IMR-90 (cell line): ENCODE measurements around the gene NPAS3. TPM values are rescaled to one million over a fixed set of nuclear protein-coding genes. Genes with fewer than 3 reads are reported as not detected.

Experiments used
- ATAC-seq: fragments of 200-7000 bp; cut with Tn5 transposase; 2 replicates; pipeline ENCODE4 v1.9.1; 2020; ENCODE audit warnings: low read depth, mild to moderate bottlenecking, moderate library complexity
- BruUV-seq: library from RNA; stranded (reverse); fragments of 400-500 nt; replicated peaks from 2 replicates; lab custom pipeline; 2021; lab: Mats Ljungman, UMichigan
- CTCF ChIA-PET: fragments of 300-600 bp; formaldehyde crosslinking; extraction: SDS; loops from one replicate; lab custom pipeline; 2021; ENCODE audit warnings: antibody characterized with exemption; lab: Yijun Ruan, JAX
- POLR2A ChIA-PET: fragments of 300-600 bp; sonication (Branson Sonifier 250); formaldehyde crosslinking; loops from one replicate; lab custom pipeline; 2022; ENCODE audit warnings: antibody characterized with exemption; ENCODE audit not compliant: unreplicated experiment; lab: Charles Lee
- DNase-seq: peaks from one replicate; pipeline ENCODE4 v3.0.0; 2013
- H2AFZ ChIP-seq: replicated peaks from 2 replicates; pipeline ENCODE3; 2013; ENCODE audit warnings: low read length, mild to moderate bottlenecking; ENCODE audit not compliant: poor library complexity
- H2AK5ac ChIP-seq: 2 replicates; pipeline ENCODE4 v1.6.1; 2013; ENCODE audit warnings: low read depth, low read length, inconsistent platforms
- H2AK9ac ChIP-seq: replicated peaks from 2 replicates; pipeline ENCODE3; 2013; ENCODE audit warnings: mild to moderate bottlenecking, low read depth, low read length, moderate library complexity; ENCODE audit not compliant: poor library complexity
- H2BK120ac ChIP-seq: 2 replicates; pipeline ENCODE4 v1.6.1; 2013; ENCODE audit warnings: low read depth, low read length, inconsistent platforms
- H2BK15ac ChIP-seq: 3 replicates; pipeline ENCODE4 v1.6.1; 2013; ENCODE audit warnings: low read depth, low read length, inconsistent platforms
- H2BK20ac ChIP-seq: 2 replicates; pipeline ENCODE4 v1.6.1; 2013; ENCODE audit warnings: low read depth, mild to moderate bottlenecking, inconsistent platforms, low read length, moderate library complexity
- H2BK5ac ChIP-seq: 2 replicates; pipeline ENCODE4 v1.6.1; 2013; ENCODE audit warnings: mild to moderate bottlenecking, low read depth, low read length, inconsistent platforms; ENCODE audit not compliant: poor library complexity, severe bottlenecking
- H3K14ac ChIP-seq: replicated peaks from 2 replicates; pipeline ENCODE4 v1.6.1; 2013; ENCODE audit warnings: low read depth, low read length, inconsistent platforms
- H3K18ac ChIP-seq: 2 replicates; pipeline ENCODE4 v1.6.1; 2013; ENCODE audit warnings: low read depth, low read length, control low read depth
- H3K23ac ChIP-seq: 2 replicates; pipeline ENCODE4 v1.6.1; 2013; ENCODE audit warnings: low read depth, low read length, inconsistent platforms
- H3K27ac ChIP-seq: 2 replicates; pipeline ENCODE4 v1.5.1; 2013; ENCODE audit warnings: mild to moderate bottlenecking, control low read depth, low read length; ENCODE audit not compliant: insufficient read depth
- H3K27me3 ChIP-seq: 2 replicates; pipeline ENCODE4 v1.6.1; 2013; ENCODE audit warnings: low read length; ENCODE audit not compliant: control insufficient read depth, insufficient read depth
- H3K36me3 ChIP-seq: 2 replicates; pipeline ENCODE4 v1.6.1; 2013; ENCODE audit warnings: low read length, mixed read lengths; ENCODE audit not compliant: control insufficient read depth, insufficient read depth
- H3K4ac ChIP-seq: 2 replicates; pipeline ENCODE4 v1.6.1; 2013; ENCODE audit warnings: low read depth, low read length, inconsistent platforms
- H3K4me1 ChIP-seq: 2 replicates; pipeline ENCODE4 v1.6.1; 2013; ENCODE audit warnings: low read length, mixed read lengths; ENCODE audit not compliant: control insufficient read depth, insufficient read depth
- H3K4me2 ChIP-seq: 2 replicates; pipeline ENCODE4 v1.6.1; 2013; ENCODE audit warnings: low read depth, mild to moderate bottlenecking, control low read depth, low read length, moderate library complexity
- H3K4me3 ChIP-seq: 2 replicates; pipeline ENCODE4 v1.5.1; 2013; ENCODE audit warnings: low read depth, mild to moderate bottlenecking, control low read depth, low read length, moderate library complexity; ENCODE audit not compliant: insufficient read depth
- H3K56ac ChIP-seq: 2 replicates; pipeline ENCODE4 v1.6.1; 2013; ENCODE audit warnings: low read length, inconsistent platforms; ENCODE audit not compliant: insufficient read depth; ENCODE audit errors: extremely low read depth
- H3K79me1 ChIP-seq, 2 experiments: 2 replicates each; pipeline ENCODE4 v1.6.1; 2013; ENCODE audit warnings: low read length in 2 of 2, inconsistent platforms in 1 of 2, low read depth in 1 of 2
- H3K9ac ChIP-seq: 2 replicates; pipeline ENCODE4 v1.6.1; 2013; ENCODE audit warnings: low read depth, low read length, control low read depth
- H3K9me1 ChIP-seq: 2 replicates; pipeline ENCODE4 v1.6.1; 2013; ENCODE audit warnings: low read length, inconsistent platforms; ENCODE audit not compliant: insufficient read depth
- H3K9me3 ChIP-seq: 2 replicates; pipeline ENCODE4 v1.6.1; 2013; ENCODE audit warnings: low read length; ENCODE audit not compliant: control insufficient read depth, insufficient read depth
- H4K20me1 ChIP-seq: 2 replicates; pipeline ENCODE4 v1.6.1; 2013; ENCODE audit warnings: low read length, inconsistent platforms; ENCODE audit not compliant: insufficient read depth
- H4K5ac ChIP-seq: 2 replicates; pipeline ENCODE4 v1.6.1; 2013; ENCODE audit warnings: mild to moderate bottlenecking, low read depth, low read length, control low read depth
- H4K8ac ChIP-seq, 2 experiments: 2 replicates each; pipeline ENCODE4 v1.6.1; 2013; ENCODE audit warnings: low read depth in 2 of 2, low read length in 2 of 2, control low read depth in 1 of 2, inconsistent platforms in 1 of 2
- H4K91ac ChIP-seq: 2 replicates; pipeline ENCODE4 v1.6.1; 2013; ENCODE audit warnings: low read depth, low read length, inconsistent platforms; ENCODE audit not compliant: insufficient read depth
- BHLHE40 ChIP-seq: fragments of 150-350 bp; IDR thresholded peaks from 2 replicates; pipeline ENCODE4 v1.6.1; 2016; ENCODE audit warnings: mild to moderate bottlenecking, low read depth, low read length
- CHD1 ChIP-seq: IDR thresholded peaks from 2 replicates; pipeline ENCODE4 v1.6.1; 2012; ENCODE audit warnings: low read depth, low read length, improper control_type of control experiment
- MXI1 ChIP-seq: IDR thresholded peaks from 2 replicates; pipeline ENCODE4 v1.6.1; 2012; ENCODE audit warnings: low read depth, mild to moderate bottlenecking, low read length, moderate library complexity, borderline replicate concordance
- POLR2A ChIP-seq: IDR thresholded peaks from 2 replicates; pipeline ENCODE4 v1.6.1; 2012; ENCODE audit warnings: mild to moderate bottlenecking, low read depth, low read length
- WGBS, 2 experiments: methylation state at CpG; one replicate each; pipeline versions ENCODE4 v1.1.5 to v1.1.7; 2013; ENCODE audit warnings: missing lambda C conversion rate in 2 of 2; ENCODE audit not compliant: insufficient read length in 1 of 2; ENCODE audit errors: extremely low coverage in 2 of 2; 5-methylcytosine and 5-hydroxymethylcytosine counted together
- dilution Hi-C: fragments of 300-500 bp; cut with HindIII; formaldehyde crosslinking; loops from one replicate; pipeline ENCODE4 v1.14.3; 2018; ENCODE audit warnings: low sequenced_read_pairs; ENCODE audit not compliant: unreplicated experiment
- in situ Hi-C: fragments of 300-500 bp; cut with MboI; formaldehyde crosslinking; loops from 3 replicates; pipeline ENCODE4 v1.14.3; 2019; ENCODE audit warnings: low sequenced_read_pairs, inconsistent platforms, mixed read lengths
- intact Hi-C: fragments of 100-400 bp; cut with micrococcal nuclease; formaldehyde crosslinking; loops from 2 replicates; pipeline ENCODE4 v1.10.0; 2022
- polyA plus RNA-seq, 3 experiments: library from polyadenylated mRNA; depleted of rRNA; stranded (reverse); fragments of >200 nt; gene quantifications; 2 replicates each; pipeline ENCODE4 v1.2.3, GENCODE V29; 2012; ENCODE audit warnings: low replicate concordance in 1 of 3
- total RNA-seq: library from RNA; depleted of rRNA; stranded (reverse); fragments of >200 nt; gene quantifications from 2 replicates; pipeline ENCODE4 v1.2.3, GENCODE V29; 2012

The NPAS3 gene
- total and polyA plus RNA-seq, 2 of the 4 experiments (the other 2 are of a cell fraction): not detected

- no peak overlapping the region for H2BK15ac ChIP-seq
- H2AK5ac ChIP-seq: no peak overlapping the region
- no peak overlapping the region for H2BK20ac ChIP-seq
- H3K9me3 ChIP-seq: no peaks in the 10 kb centered on the region
- H2BK120ac ChIP-seq: no peak overlapping the region
- no peak overlapping the region for H3K18ac ChIP-seq
- no peak overlapping the region for H3K23ac ChIP-seq
- no peak overlapping the region for H3K14ac ChIP-seq
- H3K9me1 ChIP-seq: no peaks in the 10 kb centered on the region
- no peak overlapping the region for H4K91ac ChIP-seq
- intact Hi-C loops (no loop called here), in situ Hi-C loops (loop anchor here (5.0 kb wide), 2 partner anchors 251 to 486 kb away; no protein-coding TSS in a partner anchor), dilution Hi-C loops (no loop called here)
- H3K56ac ChIP-seq: no peak overlapping the region
- DNase-seq (no peak), ATAC-seq (no peak)
- no peaks in the 10 kb centered on the region for H3K36me3 ChIP-seq
- H3K9ac ChIP-seq: no peak overlapping the region
- no peaks in the 10 kb centered on the region for H3K79me1 ChIP-seq
- TF ChIP-seq BHLHE40 (no peak), MXI1 (no peak), POLR2A (no peak), CHD1 (no peak)
- no peak overlapping the region for H2BK5ac ChIP-seq
- no peak overlapping the region for H3K4me3 ChIP-seq
- no peak overlapping the region for H3K4ac ChIP-seq
- WGBS, 2 experiments: 50% methylated on average over 1 of the region's 9 CpGs; no CpG with 5 or more reads in 1 of the 2 experiments
- H4K8ac ChIP-seq: no peak overlapping the region
- H3K27ac ChIP-seq: no peak overlapping the region
- H4K5ac ChIP-seq: no peak overlapping the region
- no peaks in the 10 kb centered on the region for H4K20me1 ChIP-seq
- ChIA-PET POLR2A (no interaction called here), CTCF (interaction anchor here (0.8 kb wide), 1 partner anchor 10 kb away, joined by 3 read pairs; no protein-coding TSS in a partner anchor)
- no peaks in the 10 kb centered on the region for H3K27me3 ChIP-seq
- H3K4me2 ChIP-seq: no peak overlapping the region
- no TSS peak for BruUV-seq
- H3K4me1 ChIP-seq: no peaks in the 10 kb centered on the region
- no peak overlapping the region for H2AK9ac ChIP-seq
- H2AFZ ChIP-seq: no peak overlapping the region
Observed at GRCh38 chr14:33836203-33836899, 897.7 kb downstream of the NPAS3 start.
